GOT3 (cell line): ENCODE data around the gene THEM4.

ENCODE experiments used
- DNase-seq: peaks from one replicate; lab custom pipeline; 2025; ENCODE audit warnings: mixed read lengths; lab: John Stamatoyannopoulos, UW

Gene THEM4

GRCh38 chr1:151909167-151910149, at the start of gene THEM4:
Gene THEM4, minus strand, starts transcription at chr1:151909511. Its CDS starts 53 bp downstream, at chr1:151909458.
- peak; percentile 95 for DNase-seq

GRCh38 chr1:151958959-151959358, 49.6 kb upstream of the THEM4 start:
- DNase-seq: no peak

GRCh38 chr1:151956957-151957497, 47.7 kb upstream of the THEM4 start:
- DNase-seq: no peak

GRCh38 chr1:151953409-151954094, 44.2 kb upstream of the THEM4 start:
- DNase-seq: no peak

GRCh38 chr1:151952811-151953210, 43.5 kb upstream of the THEM4 start:
- DNase-seq: no peak

GRCh38 chr1:151949371-151950193, 40.3 kb upstream of the THEM4 start:
- no peak for DNase-seq

- DNase-seq: no peak
Observed at GRCh38 chr1:151948506-151948905, 39.2 kb upstream of the THEM4 start.

GRCh38 chr1:151947140-151947539, 37.8 kb upstream of the THEM4 start:
- DNase-seq: no peak

- DNase-seq: peak; percentile 76
Observed at GRCh38 chr1:151945725-151946722, 36.7 kb upstream of the THEM4 start.

- DNase-seq: no peak
Observed at GRCh38 chr1:151944857-151945575, 35.7 kb upstream of the THEM4 start.

GRCh38 chr1:151944126-151944856, 35.0 kb upstream of the THEM4 start:
- no peak for DNase-seq

- DNase-seq: no peak
Observed at GRCh38 chr1:151943591-151943990, 34.3 kb upstream of the THEM4 start.

GRCh38 chr1:151942882-151943281, 33.6 kb upstream of the THEM4 start:
- no peak for DNase-seq

- DNase-seq: no peak
Observed at GRCh38 chr1:151940541-151940940, 31.2 kb upstream of the THEM4 start.

GRCh38 chr1:151939779-151940178, 30.5 kb upstream of the THEM4 start:
- no peak for DNase-seq

- DNase-seq: no peak
Observed at GRCh38 chr1:151939141-151939540, 29.8 kb upstream of the THEM4 start.

- DNase-seq: no peak
Observed at GRCh38 chr1:151936653-151937052, 27.3 kb upstream of the THEM4 start.

- DNase-seq: no peak
Observed at GRCh38 chr1:151935894-151936602, 26.7 kb upstream of the THEM4 start.

GRCh38 chr1:151935154-151935553, 25.8 kb upstream of the THEM4 start:
- no peak for DNase-seq
